Osteocyte (in vitro differentiated cells): Measurements from ENCODE around the gene AKR1D1. TPM values are rescaled to one million over a fixed set of nuclear protein-coding genes. Genes with fewer than 3 reads are reported as not detected.

ENCODE experiments used
- DNase-seq: peaks from one replicate; pipeline ENCODE4 v3.0.0; 2021; ENCODE audit warnings: mixed read lengths; ENCODE audit not compliant: unreplicated experiment; ENCODE audit errors: extremely low spot score
- H3K27ac Mint-ChIP-seq: one replicate; pipeline ENCODE4 v1.8.0; 2021; ENCODE audit warnings: mild to moderate bottlenecking, mixed read lengths; ENCODE audit not compliant: unreplicated experiment
- H3K27me3 Mint-ChIP-seq: one replicate; pipeline ENCODE4 v1.8.0; 2021; ENCODE audit warnings: mixed read lengths; ENCODE audit not compliant: unreplicated experiment
- H3K36me3 Mint-ChIP-seq: one replicate; pipeline ENCODE4 v1.8.0; 2021; ENCODE audit warnings: mixed read lengths; ENCODE audit not compliant: unreplicated experiment
- H3K4me1 Mint-ChIP-seq: one replicate; pipeline ENCODE4 v1.8.0; 2021; ENCODE audit warnings: mixed read lengths; ENCODE audit not compliant: unreplicated experiment
- H3K4me3 Mint-ChIP-seq: one replicate; pipeline ENCODE4 v1.8.0; 2021; ENCODE audit warnings: mild to moderate bottlenecking, moderate library complexity, mixed read lengths; ENCODE audit not compliant: unreplicated experiment
- H3K9me3 Mint-ChIP-seq: one replicate; pipeline ENCODE4 v1.8.0; 2021; ENCODE audit warnings: mixed read lengths; ENCODE audit not compliant: unreplicated experiment
- total RNA-seq: library from RNA; stranded (reverse); gene quantifications from 2 replicates; pipeline ENCODE4 v1.2.1, GENCODE V29; 2021
- TF ChIP-seq, protein P1 (sequence below): fragments of 200-600 bp; sonication (generic); IDR thresholded peaks from 2 replicates; pipeline ENCODE4 v1.5.0; 2021; ENCODE audit warnings: antibody characterized with exemption, mild to moderate bottlenecking, moderate library complexity

The AKR1D1 gene
- total RNA-seq, 1 donor from 2014 or later: not detected

DNA sequence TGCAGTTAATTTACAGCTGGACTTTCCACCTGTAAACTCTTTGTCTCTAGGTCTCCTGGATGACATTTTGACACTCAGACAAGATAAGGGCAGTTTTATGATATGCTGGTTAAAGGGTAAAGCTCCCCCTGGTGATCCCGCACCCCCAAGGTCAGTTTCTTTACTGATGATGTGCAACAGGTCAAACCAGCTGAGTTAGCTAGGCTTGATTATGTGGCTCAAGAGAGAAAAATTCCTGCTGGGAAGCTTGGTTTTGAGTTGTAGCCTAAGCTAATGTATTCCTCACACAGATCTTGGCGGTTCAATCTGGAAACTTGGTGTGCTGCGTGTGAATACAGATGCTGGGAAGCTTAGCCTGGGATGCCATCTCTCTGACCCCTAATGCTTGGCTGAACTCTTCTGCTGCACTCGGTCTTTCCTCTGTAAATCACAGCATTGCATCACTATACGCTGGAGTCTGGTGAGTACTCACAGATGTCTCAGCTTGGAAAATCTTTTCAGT lies 11.4 kb upstream of the AKR1D1 start:
- TF ChIP-seq, protein P1, sequence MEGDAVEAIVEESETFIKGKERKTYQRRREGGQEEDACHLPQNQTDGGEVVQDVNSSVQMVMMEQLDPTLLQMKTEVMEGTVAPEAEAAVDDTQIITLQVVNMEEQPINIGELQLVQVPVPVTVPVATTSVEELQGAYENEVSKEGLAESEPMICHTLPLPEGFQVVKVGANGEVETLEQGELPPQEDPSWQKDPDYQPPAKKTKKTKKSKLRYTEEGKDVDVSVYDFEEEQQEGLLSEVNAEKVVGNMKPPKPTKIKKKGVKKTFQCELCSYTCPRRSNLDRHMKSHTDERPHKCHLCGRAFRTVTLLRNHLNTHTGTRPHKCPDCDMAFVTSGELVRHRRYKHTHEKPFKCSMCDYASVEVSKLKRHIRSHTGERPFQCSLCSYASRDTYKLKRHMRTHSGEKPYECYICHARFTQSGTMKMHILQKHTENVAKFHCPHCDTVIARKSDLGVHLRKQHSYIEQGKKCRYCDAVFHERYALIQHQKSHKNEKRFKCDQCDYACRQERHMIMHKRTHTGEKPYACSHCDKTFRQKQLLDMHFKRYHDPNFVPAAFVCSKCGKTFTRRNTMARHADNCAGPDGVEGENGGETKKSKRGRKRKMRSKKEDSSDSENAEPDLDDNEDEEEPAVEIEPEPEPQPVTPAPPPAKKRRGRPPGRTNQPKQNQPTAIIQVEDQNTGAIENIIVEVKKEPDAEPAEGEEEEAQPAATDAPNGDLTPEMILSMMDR: no peak
- Mint-ChIP-seq H3K9me3 (no peaks in the 10 kb centered on the region), H3K27me3 (peaks cover 52% of the 10 kb centered on the region), H3K36me3 (no peaks in the 10 kb centered on the region), H3K4me3 (no peak overlapping the region), H3K27ac (no peak overlapping the region), H3K4me1 (no peaks in the 10 kb centered on the region)
- DNase-seq: no peak

DNA sequence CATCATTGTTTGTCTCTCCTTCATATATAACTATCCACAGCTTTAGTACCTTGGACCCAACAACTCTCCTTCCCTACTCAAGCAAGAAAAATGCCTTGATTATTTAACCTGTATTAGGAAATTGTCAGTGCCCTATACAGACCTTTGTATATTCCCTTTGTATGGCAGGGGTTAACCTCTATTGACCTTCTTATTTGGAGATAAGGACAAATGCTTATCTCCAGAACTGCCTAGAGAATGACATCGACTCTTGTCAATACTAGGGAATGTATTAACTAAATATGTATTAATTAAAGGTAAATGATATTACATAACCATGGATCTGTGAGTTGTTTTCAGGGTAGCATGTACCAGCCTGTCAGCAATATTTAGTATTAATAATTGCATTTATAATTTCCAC lies 10.4 kb upstream of the AKR1D1 start:
- TF ChIP-seq, protein P1: no peak
- Mint-ChIP-seq H3K27me3 (peaks cover 56% of the 10 kb centered on the region), H3K9me3 (no peaks in the 10 kb centered on the region), H3K4me1 (no peaks in the 10 kb centered on the region), H3K27ac (no peak overlapping the region), H3K36me3 (no peaks in the 10 kb centered on the region), H3K4me3 (no peak overlapping the region)
- DNase-seq: no peak

DNA sequence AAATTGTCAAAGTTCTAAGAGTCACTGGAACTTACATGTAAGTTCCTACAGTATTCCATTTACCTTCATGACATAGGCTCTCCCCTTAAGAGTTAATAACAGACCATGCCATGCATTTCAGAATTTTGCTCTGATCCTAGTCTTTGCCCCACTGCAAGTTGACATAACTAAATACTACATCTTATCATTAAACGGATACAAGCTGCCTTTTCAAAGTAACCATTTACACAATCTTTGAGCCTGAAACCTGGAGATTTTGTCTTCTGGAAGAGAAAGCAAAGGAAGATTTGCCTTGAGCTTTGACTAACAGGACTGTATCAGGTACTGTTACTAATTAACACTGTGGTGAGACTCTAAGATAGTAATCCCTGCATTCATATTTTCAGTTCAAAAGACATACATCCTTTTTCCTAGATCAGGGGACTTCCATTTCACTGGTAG lies 9.3 kb upstream of the AKR1D1 start:
- H3K27ac Mint-ChIP-seq: no peak overlapping the region
- H3K27me3 Mint-ChIP-seq: peaks cover 54% of the 10 kb centered on the region
- H3K4me3 Mint-ChIP-seq: no peak overlapping the region
- H3K9me3 Mint-ChIP-seq: no peaks in the 10 kb centered on the region
- no peaks in the 10 kb centered on the region for H3K4me1 Mint-ChIP-seq
- DNase-seq: no peak
- TF ChIP-seq, protein P1: no peak
- no peaks in the 10 kb centered on the region for H3K36me3 Mint-ChIP-seq

DNA sequence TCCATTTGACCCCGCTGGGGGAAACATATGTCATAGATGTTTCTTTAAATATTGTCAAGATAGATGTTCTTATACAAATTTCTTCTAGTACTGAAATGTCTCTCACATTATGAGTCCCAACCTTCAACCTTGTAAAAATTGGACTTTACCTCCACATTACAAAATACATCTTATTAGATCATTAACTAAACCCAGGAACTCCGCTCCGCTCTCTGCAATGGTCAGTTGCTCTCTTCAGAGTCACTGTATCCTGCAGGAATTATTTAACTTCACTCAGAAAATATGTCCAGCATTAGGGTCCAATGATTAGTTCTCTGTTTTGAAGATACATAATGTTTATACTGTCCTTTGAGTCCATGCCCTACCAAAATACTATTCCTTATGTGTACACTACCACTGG lies 8.5 kb upstream of the AKR1D1 start:
- no peaks in the 10 kb centered on the region for H3K36me3 Mint-ChIP-seq
- no peak overlapping the region for H3K4me3 Mint-ChIP-seq
- H3K9me3 Mint-ChIP-seq: no peaks in the 10 kb centered on the region
- TF ChIP-seq, protein P1: no peak
- H3K27ac Mint-ChIP-seq: no peak overlapping the region
- peaks cover 46% of the 10 kb centered on the region for H3K27me3 Mint-ChIP-seq
- no peaks in the 10 kb centered on the region for H3K4me1 Mint-ChIP-seq
- DNase-seq: no peak

DNA sequence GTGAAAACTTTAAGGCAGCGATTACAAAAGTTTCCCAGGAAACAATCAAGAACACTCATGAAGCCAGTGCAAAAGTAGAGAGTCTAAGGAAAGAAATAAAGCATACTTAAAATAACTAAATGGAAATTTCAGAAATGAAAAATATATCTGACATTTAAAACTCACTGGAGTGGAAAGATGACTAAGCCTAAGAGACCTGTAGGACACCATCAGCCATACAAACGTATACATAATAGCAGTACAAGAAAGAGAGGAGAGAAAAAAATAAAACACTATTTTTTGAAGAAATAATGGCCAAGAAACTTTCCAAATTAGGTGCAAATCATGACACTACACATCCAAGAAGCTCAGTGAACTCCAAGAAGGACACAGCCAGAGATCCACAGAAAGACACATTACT lies 5.4 kb upstream of the AKR1D1 start:
- no peak for DNase-seq
- TF ChIP-seq, protein P1: no peak
- H3K9me3 Mint-ChIP-seq: peaks cover 11% of the 10 kb centered on the region
- no peak overlapping the region for H3K27ac Mint-ChIP-seq
- no peaks in the 10 kb centered on the region for H3K4me1 Mint-ChIP-seq
- H3K27me3 Mint-ChIP-seq: peaks cover 45% of the 10 kb centered on the region
- H3K36me3 Mint-ChIP-seq: no peaks in the 10 kb centered on the region
- H3K4me3 Mint-ChIP-seq: no peak overlapping the region
